Superior temporal gyrus (tissue), 1 donor: ENCODE data around the gene TMEM267.
"Not testable (repeated sequence)": the region's sequence is repeated elsewhere in the genome, so short reads cannot be mapped to it uniquely, and the experiment has no call there.

Experiments used
- DNase-seq: peaks from one replicate; pipeline ENCODE4 v3.0.0-alpha.2; 2016; ENCODE audit errors: extremely low spot score

TMEM267 gene

GRCh38 chr5:43483298-43484105 lies at the start of gene TMEM267:
TMEM267 (minus strand) TSS chr5:43483865; CDS start chr5:43453969, 29,896 bp downstream.
- peak; percentile 96 for DNase-seq

- DNase-seq: no peak
Observed at GRCh38 chr5:43530648-43531047, 47.0 kb upstream of the TMEM267 start.

- DNase-seq: no peak
Observed at GRCh38 chr5:43523662-43524072, 40.0 kb upstream of the TMEM267 start.

- no peak for DNase-seq
Observed at GRCh38 chr5:43520615-43521014, 37.0 kb upstream of the TMEM267 start.

GRCh38 chr5:43515678-43516048 lies 32.0 kb upstream of the TMEM267 start:
- DNase-seq: no peak

- peak; percentile 97 for DNase-seq
Observed at GRCh38 chr5:43514816-43515677, 31.4 kb upstream of the TMEM267 start, which contains the start of gene C5orf34. C5orf34 (minus strand) TSS chr5:43515148; CDS start chr5:43509339, 5,809 bp downstream.

- peak; percentile 29 for DNase-seq
Observed at GRCh38 chr5:43514471-43514815, 30.8 kb upstream of the TMEM267 start.

- DNase-seq: no peak
Observed at GRCh38 chr5:43514025-43514424, 30.4 kb upstream of the TMEM267 start.

GRCh38 chr5:43511062-43511461 lies 27.4 kb upstream of the TMEM267 start:
- DNase-seq: not testable (repeated sequence)

GRCh38 chr5:43498581-43498980 lies 14.9 kb upstream of the TMEM267 start:
- no peak for DNase-seq

GRCh38 chr5:43497311-43498104 lies 13.8 kb upstream of the TMEM267 start:
- no peak for DNase-seq

GRCh38 chr5:43491326-43491725 lies 7.7 kb upstream of the TMEM267 start:
- DNase-seq: no peak

GRCh38 chr5:43486353-43486752 lies 2.7 kb upstream of the TMEM267 start:
- no peak for DNase-seq

- DNase-seq: no peak
Observed at GRCh38 chr5:43485406-43485805, 1.7 kb upstream of the TMEM267 start.

- DNase-seq: peak; percentile 93
Observed at GRCh38 chr5:43484106-43484849, 613 bp upstream of the TMEM267 start.

- no peak for DNase-seq
Observed at GRCh38 chr5:43482490-43483297, 971 bp downstream of the TMEM267 start.

GRCh38 chr5:43469671-43470391 lies 13.8 kb downstream of the TMEM267 start:
- no peak for DNase-seq

- DNase-seq: no peak
Observed at GRCh38 chr5:43467100-43467499, 16.6 kb downstream of the TMEM267 start.

- not testable (repeated sequence) for DNase-seq
Observed at GRCh38 chr5:43465455-43465854, 18.2 kb downstream of the TMEM267 start.

GRCh38 chr5:43461066-43461465 lies 22.6 kb downstream of the TMEM267 start:
- DNase-seq: no peak
